ENCODE data around the gene KAZN.

Gene KAZN

GRCh38 chr1:14840374-14840773 is 241.9 kb downstream of the KAZN start:
- no peak for DNase-seq

GRCh38 chr1:14841456-14841855 is 243.0 kb downstream of the KAZN start:
- no peak for DNase-seq

- no peak for DNase-seq
Observed at GRCh38 chr1:14841951-14842350, 243.5 kb downstream of the KAZN start.

- no peak for DNase-seq
Observed at GRCh38 chr1:14842361-14842760, 243.9 kb downstream of the KAZN start.

GRCh38 chr1:14842891-14843290 is 244.4 kb downstream of the KAZN start:
- DNase-seq, result no peak

GRCh38 chr1:14843525-14843924 is 245.0 kb downstream of the KAZN start:
- DNase-seq, result no peak

- no peak for DNase-seq
Observed at GRCh38 chr1:14844356-14844755, 245.9 kb downstream of the KAZN start.

- no peak for DNase-seq
Observed at GRCh38 chr1:14844923-14845617, 246.6 kb downstream of the KAZN start.

GRCh38 chr1:14845851-14846250 is 247.4 kb downstream of the KAZN start:
- no peak for DNase-seq

GRCh38 chr1:14846688-14847087 is 248.2 kb downstream of the KAZN start:
- DNase-seq, result no peak

GRCh38 chr1:14848203-14848602 is 249.7 kb downstream of the KAZN start:
- DNase-seq, result no peak

GRCh38 chr1:14848625-14849024 is 250.1 kb downstream of the KAZN start:
- DNase-seq, result no peak

GRCh38 chr1:14849038-14849437 is 250.6 kb downstream of the KAZN start:
- DNase-seq, result no peak

- DNase-seq, result no peak
Observed at GRCh38 chr1:14850563-14850962, 252.1 kb downstream of the KAZN start.

GRCh38 chr1:14851760-14852159 is 253.3 kb downstream of the KAZN start:
- DNase-seq, result no peak

GRCh38 chr1:14852291-14852690 is 253.8 kb downstream of the KAZN start:
- DNase-seq, result no peak

GRCh38 chr1:14853518-14853917 is 255.0 kb downstream of the KAZN start:
- DNase-seq, result no peak

- no peak for DNase-seq
Observed at GRCh38 chr1:14855268-14855667, 256.8 kb downstream of the KAZN start.

- no peak for DNase-seq
Observed at GRCh38 chr1:14855801-14856200, 257.3 kb downstream of the KAZN start.

- DNase-seq, result no peak
Observed at GRCh38 chr1:14857436-14858195, 259.1 kb downstream of the KAZN start.

- DNase-seq, result no peak
Observed at GRCh38 chr1:14862114-14862771, 263.8 kb downstream of the KAZN start.

- DNase-seq, result no peak
Observed at GRCh38 chr1:14865106-14865505, 266.6 kb downstream of the KAZN start.

- no peak for DNase-seq
Observed at GRCh38 chr1:14866911-14867612, 268.6 kb downstream of the KAZN start.
